Activated CD4-positive, alpha-beta memory T cell treated with anti-CD3 and anti-CD28 coated beads, Interleukin-2, amount 10 ng/mL, durations not matched to agents 7 days and 5 days (primary cell): ENCODE results near the gene SHISA9. TPM values are rescaled to one million over a fixed set of nuclear protein-coding genes. Genes with fewer than 3 reads are reported as not detected.

Experiments used
- CTCF ChIA-PET: fragments of 350-600 bp; sonication (Branson Sonifier 250); formaldehyde crosslinking; loops from one replicate; lab custom pipeline; 2021; ENCODE audit warnings: antibody characterized with exemption, inconsistent platforms; lab: Charles Lee
- POLR2A ChIA-PET: fragments of 350-600 bp; sonication (Branson Sonifier 250); formaldehyde crosslinking; loops from one replicate; lab custom pipeline; 2021; ENCODE audit warnings: antibody characterized with exemption; lab: Charles Lee
- DNase-seq: peaks from one replicate; pipeline ENCODE4 v3.0.0-alpha.2; 2020
- H3K27ac Mint-ChIP-seq: one replicate; pipeline ENCODE4 v1.8.0; 2021; ENCODE audit warnings: mild to moderate bottlenecking, mixed read lengths
- H3K27me3 Mint-ChIP-seq: one replicate; pipeline ENCODE4 v1.8.0; 2021; ENCODE audit warnings: mixed read lengths
- H3K36me3 Mint-ChIP-seq: one replicate; pipeline ENCODE4 v1.8.0; 2021; ENCODE audit warnings: low read depth, mixed read lengths
- H3K4me1 Mint-ChIP-seq: one replicate; pipeline ENCODE4 v1.8.0; 2021; ENCODE audit warnings: mixed read lengths
- H3K4me3 Mint-ChIP-seq: one replicate; pipeline ENCODE4 v1.8.0; 2021; ENCODE audit warnings: mild to moderate bottlenecking, mixed read lengths
- H3K9me3 Mint-ChIP-seq: one replicate; pipeline ENCODE4 v1.8.0; 2021; ENCODE audit warnings: mixed read lengths
- total RNA-seq, 2 experiments: library from RNA; stranded (reverse); gene quantifications; one replicate each; pipeline ENCODE4 v1.2.3, GENCODE V29; 2021

Gene SHISA9
- total RNA-seq, 2 experiments from 2014 or later: 0.08 TPM; not detected in 1

- no peak for DNase-seq
- no peak overlapping the region for H3K27ac Mint-ChIP-seq
- CTCF ChIA-PET: no interaction called here
Measured at GRCh38 chr16:13146829-13147228, 245.4 kb downstream of the SHISA9 start.

GRCh38 chr16:13148294-13148693 is 246.9 kb downstream of the SHISA9 start:
- no peak for DNase-seq
- Mint-ChIP-seq H3K36me3 (no peaks in the 10 kb centered on the region), H3K27me3 (no peaks in the 10 kb centered on the region), H3K27ac (no peak overlapping the region), H3K4me3 (no peak overlapping the region), H3K4me1 (no peaks in the 10 kb centered on the region), H3K9me3 (peaks cover 12% of the 10 kb centered on the region)
- POLR2A ChIA-PET: no interaction called here
- CTCF ChIA-PET: no interaction called here

More at GRCh38 chr16:13146829-13147228, 245.4 kb downstream of the SHISA9 start:
- H3K4me3 Mint-ChIP-seq: no peak overlapping the region
- no peaks in the 10 kb centered on the region for H3K36me3 Mint-ChIP-seq
- peaks cover 12% of the 10 kb centered on the region for H3K9me3 Mint-ChIP-seq
- no peaks in the 10 kb centered on the region for H3K27me3 Mint-ChIP-seq
- no peaks in the 10 kb centered on the region for H3K4me1 Mint-ChIP-seq
- POLR2A ChIA-PET: no interaction called here

- Mint-ChIP-seq H3K4me1 (no peaks in the 10 kb centered on the region), H3K9me3 (peaks cover 10% of the 10 kb centered on the region), H3K36me3 (no peaks in the 10 kb centered on the region), H3K4me3 (no peak overlapping the region), H3K27ac (no peak overlapping the region), H3K27me3 (no peaks in the 10 kb centered on the region)
- ChIA-PET CTCF (no interaction called here), POLR2A (no interaction called here)
- no peak for DNase-seq
Measured at GRCh38 chr16:13148836-13149235, 247.4 kb downstream of the SHISA9 start.

GRCh38 chr16:13150181-13150885 is 248.9 kb downstream of the SHISA9 start:
- Mint-ChIP-seq H3K36me3 (no peaks in the 10 kb centered on the region), H3K27ac (no peak overlapping the region), H3K9me3 (peaks cover 7% of the 10 kb centered on the region), H3K4me1 (no peaks in the 10 kb centered on the region), H3K27me3 (no peaks in the 10 kb centered on the region), H3K4me3 (no peak overlapping the region)
- CTCF ChIA-PET: no interaction called here
- POLR2A ChIA-PET: no interaction called here
- DNase-seq: no peak

- POLR2A ChIA-PET: no interaction called here
- H3K36me3 Mint-ChIP-seq: no peaks in the 10 kb centered on the region
- no peaks in the 10 kb centered on the region for H3K4me1 Mint-ChIP-seq
- H3K4me3 Mint-ChIP-seq: no peak overlapping the region
- peaks cover 5% of the 10 kb centered on the region for H3K9me3 Mint-ChIP-seq
- no peaks in the 10 kb centered on the region for H3K27me3 Mint-ChIP-seq
- no peak overlapping the region for H3K27ac Mint-ChIP-seq
- CTCF ChIA-PET: no interaction called here
- DNase-seq: no peak
Measured at GRCh38 chr16:13153696-13154095, 252.3 kb downstream of the SHISA9 start.

- no peaks in the 10 kb centered on the region for H3K27me3 Mint-ChIP-seq
- peaks cover 5% of the 10 kb centered on the region for H3K9me3 Mint-ChIP-seq
- POLR2A ChIA-PET: no interaction called here
- DNase-seq: no peak
- no peak overlapping the region for H3K27ac Mint-ChIP-seq
- H3K4me1 Mint-ChIP-seq: no peaks in the 10 kb centered on the region
- CTCF ChIA-PET: no interaction called here
- no peak overlapping the region for H3K4me3 Mint-ChIP-seq
- no peaks in the 10 kb centered on the region for H3K36me3 Mint-ChIP-seq
Measured at GRCh38 chr16:13154799-13155198, 253.4 kb downstream of the SHISA9 start.

GRCh38 chr16:13155377-13155776 is 254.0 kb downstream of the SHISA9 start:
- H3K9me3 Mint-ChIP-seq: peaks cover 5% of the 10 kb centered on the region
- no peaks in the 10 kb centered on the region for H3K36me3 Mint-ChIP-seq
- ChIA-PET POLR2A (no interaction called here), CTCF (no interaction called here)
- H3K27me3 Mint-ChIP-seq: no peaks in the 10 kb centered on the region
- no peak overlapping the region for H3K27ac Mint-ChIP-seq
- no peaks in the 10 kb centered on the region for H3K4me1 Mint-ChIP-seq
- no peak for DNase-seq
- no peak overlapping the region for H3K4me3 Mint-ChIP-seq

GRCh38 chr16:13155780-13156179 is 254.4 kb downstream of the SHISA9 start:
- no peak for DNase-seq
- H3K9me3 Mint-ChIP-seq: peaks cover 5% of the 10 kb centered on the region
- CTCF ChIA-PET: no interaction called here
- no peaks in the 10 kb centered on the region for H3K4me1 Mint-ChIP-seq
- no peaks in the 10 kb centered on the region for H3K36me3 Mint-ChIP-seq
- H3K27me3 Mint-ChIP-seq: no peaks in the 10 kb centered on the region
- POLR2A ChIA-PET: no interaction called here
- no peak overlapping the region for H3K27ac Mint-ChIP-seq
- no peak overlapping the region for H3K4me3 Mint-ChIP-seq

- Mint-ChIP-seq H3K9me3 (peaks cover 5% of the 10 kb centered on the region), H3K27me3 (no peaks in the 10 kb centered on the region), H3K36me3 (no peaks in the 10 kb centered on the region), H3K4me1 (no peaks in the 10 kb centered on the region), H3K4me3 (no peak overlapping the region), H3K27ac (no peak overlapping the region)
- ChIA-PET POLR2A (no interaction called here), CTCF (no interaction called here)
- DNase-seq: no peak
Measured at GRCh38 chr16:13157082-13157481, 255.7 kb downstream of the SHISA9 start.

GRCh38 chr16:13158427-13158826 is 257.0 kb downstream of the SHISA9 start:
- no peak overlapping the region for H3K4me3 Mint-ChIP-seq
- DNase-seq: no peak
- POLR2A ChIA-PET: no interaction called here
- no peaks in the 10 kb centered on the region for H3K4me1 Mint-ChIP-seq
- CTCF ChIA-PET: no interaction called here
- H3K27ac Mint-ChIP-seq: no peak overlapping the region
- peaks cover 8% of the 10 kb centered on the region for H3K9me3 Mint-ChIP-seq
- H3K36me3 Mint-ChIP-seq: no peaks in the 10 kb centered on the region
- no peaks in the 10 kb centered on the region for H3K27me3 Mint-ChIP-seq

- Mint-ChIP-seq H3K4me3 (no peak overlapping the region), H3K36me3 (no peaks in the 10 kb centered on the region), H3K27me3 (no peaks in the 10 kb centered on the region), H3K4me1 (no peaks in the 10 kb centered on the region), H3K27ac (no peak overlapping the region), H3K9me3 (peaks cover 13% of the 10 kb centered on the region)
- no peak for DNase-seq
- ChIA-PET CTCF (no interaction called here), POLR2A (no interaction called here)
Measured at GRCh38 chr16:13165024-13165423, 263.6 kb downstream of the SHISA9 start.

- Mint-ChIP-seq H3K36me3 (no peaks in the 10 kb centered on the region), H3K9me3 (peaks cover 16% of the 10 kb centered on the region), H3K4me3 (no peak overlapping the region), H3K27ac (no peak overlapping the region), H3K27me3 (no peaks in the 10 kb centered on the region), H3K4me1 (no peaks in the 10 kb centered on the region)
- ChIA-PET POLR2A (no interaction called here), CTCF (no interaction called here)
- no peak for DNase-seq
Measured at GRCh38 chr16:13168091-13168572, 266.7 kb downstream of the SHISA9 start.

GRCh38 chr16:13171313-13171712 is 269.9 kb downstream of the SHISA9 start:
- no peak overlapping the region for H3K4me3 Mint-ChIP-seq
- no peaks in the 10 kb centered on the region for H3K27me3 Mint-ChIP-seq
- ChIA-PET CTCF (no interaction called here), POLR2A (no interaction called here)
- no peaks in the 10 kb centered on the region for H3K36me3 Mint-ChIP-seq
- H3K4me1 Mint-ChIP-seq: no peaks in the 10 kb centered on the region
- DNase-seq: no peak
- no peak overlapping the region for H3K27ac Mint-ChIP-seq
- H3K9me3 Mint-ChIP-seq: peaks cover 13% of the 10 kb centered on the region

- ChIA-PET CTCF (no interaction called here), POLR2A (no interaction called here)
- H3K36me3 Mint-ChIP-seq: no peaks in the 10 kb centered on the region
- no peak overlapping the region for H3K4me3 Mint-ChIP-seq
- peaks cover 8% of the 10 kb centered on the region for H3K9me3 Mint-ChIP-seq
- H3K27ac Mint-ChIP-seq: no peak overlapping the region
- no peak for DNase-seq
- no peaks in the 10 kb centered on the region for H3K4me1 Mint-ChIP-seq
- no peaks in the 10 kb centered on the region for H3K27me3 Mint-ChIP-seq
Measured at GRCh38 chr16:13176711-13177110, 275.3 kb downstream of the SHISA9 start.
